RWPE2 (cell line): ENCODE results near the gene WWOX.

ENCODE experiments used
- ATAC-seq: fragments of 200-7000 bp; cut with Tn5 transposase; 3 replicates; pipeline ENCODE4 v1.9.1; 2021; ENCODE audit warnings: low read depth
- DNase-seq: peaks from one replicate; pipeline ENCODE4 v3.0.0-alpha.2; 2020; ENCODE audit warnings: low spot score
- H3K27ac ChIP-seq: fragments of 450-650 bp; 2 replicates; pipeline ENCODE4 v1.5.1; 2017; ENCODE audit warnings: mild to moderate bottlenecking; ENCODE audit not compliant: poor library complexity, severe bottlenecking
- H3K27me3 ChIP-seq: fragments of 250-450 bp; sonication (Bioruptor Pico); 2 replicates; pipeline ENCODE4 v1.5.1; 2021; ENCODE audit warnings: mild to moderate bottlenecking, moderate library complexity; ENCODE audit not compliant: insufficient read depth, poor library complexity, severe bottlenecking
- H3K36me3 ChIP-seq: fragments of 250-450 bp; sonication (Bioruptor Pico); 2 replicates; pipeline ENCODE4 v1.5.1; 2020; ENCODE audit warnings: low read depth, mild to moderate bottlenecking, moderate library complexity
- H3K4me1 ChIP-seq: fragments of 250-450 bp; sonication (Bioruptor Pico); 2 replicates; pipeline ENCODE4 v1.5.1; 2021; ENCODE audit warnings: mild to moderate bottlenecking, moderate library complexity; ENCODE audit not compliant: insufficient read depth, poor library complexity, severe bottlenecking
- H3K4me3 ChIP-seq: fragments of 250-450 bp; sonication (Bioruptor Pico); 2 replicates; pipeline ENCODE4 v1.5.1; 2021; ENCODE audit warnings: mild to moderate bottlenecking, moderate library complexity; ENCODE audit not compliant: severe bottlenecking
- H3K9me3 ChIP-seq: fragments of 250-450 bp; sonication (Bioruptor Pico); 2 replicates; pipeline ENCODE4 v1.5.1; 2021; ENCODE audit warnings: mild to moderate bottlenecking, moderate library complexity; ENCODE audit not compliant: severe bottlenecking
- CTCF ChIP-seq: fragments of 450-650 bp; IDR thresholded peaks from one replicate; pipeline ENCODE4 v1.5.1; 2017; ENCODE audit warnings: mild to moderate bottlenecking, moderate library complexity; ENCODE audit not compliant: poor library complexity, severe bottlenecking

WWOX gene

GRCh38 chr16:78890373-78890895, 791.0 kb downstream of the WWOX start:
- Histone ChIP-seq H3K4me1 (no peaks in the 10 kb centered on the region), H3K27me3 (no peaks in the 10 kb centered on the region), H3K27ac (no peak overlapping the region), H3K36me3 (no peaks in the 10 kb centered on the region), H3K4me3 (no peak overlapping the region), H3K9me3 (no peaks in the 10 kb centered on the region)
- no peak for DNase-seq
- no peak for ATAC-seq
- TF ChIP-seq CTCF = no peak

- no peaks in the 10 kb centered on the region for H3K4me1 ChIP-seq
- DNase-seq (no peak), ATAC-seq (no peak)
Observed at GRCh38 chr16:78892951-78893733, 793.7 kb downstream of the WWOX start.

GRCh38 chr16:78894886-78895285, 795.4 kb downstream of the WWOX start:
- DNase-seq (no peak), ATAC-seq (no peak)
- no peaks in the 10 kb centered on the region for H3K4me1 ChIP-seq
- H3K9me3 ChIP-seq = no peaks in the 10 kb centered on the region
- TF ChIP-seq CTCF = no peak
- H3K36me3 ChIP-seq = no peaks in the 10 kb centered on the region
- no peak overlapping the region for H3K27ac ChIP-seq
- H3K27me3 ChIP-seq = no peaks in the 10 kb centered on the region
- H3K4me3 ChIP-seq = no peak overlapping the region

More at GRCh38 chr16:78892951-78893733, 793.7 kb downstream of the WWOX start:
- Histone ChIP-seq H3K27me3 (no peaks in the 10 kb centered on the region), H3K36me3 (no peaks in the 10 kb centered on the region), H3K27ac (no peak overlapping the region), H3K9me3 (no peaks in the 10 kb centered on the region), H3K4me3 (no peak overlapping the region)
- no peak for TF ChIP-seq CTCF

GRCh38 chr16:78895681-78896080, 796.2 kb downstream of the WWOX start:
- DNase-seq = no peak
- H3K27ac ChIP-seq = no peak overlapping the region
- no peaks in the 10 kb centered on the region for H3K9me3 ChIP-seq
- H3K4me1 ChIP-seq = no peaks in the 10 kb centered on the region
- H3K4me3 ChIP-seq = no peak overlapping the region
- no peak for ATAC-seq
- H3K27me3 ChIP-seq = no peaks in the 10 kb centered on the region
- TF ChIP-seq CTCF = no peak
- no peaks in the 10 kb centered on the region for H3K36me3 ChIP-seq

- Histone ChIP-seq H3K4me1 (no peaks in the 10 kb centered on the region), H3K27me3 (no peaks in the 10 kb centered on the region), H3K27ac (no peak overlapping the region), H3K9me3 (no peaks in the 10 kb centered on the region), H3K36me3 (no peaks in the 10 kb centered on the region), H3K4me3 (no peak overlapping the region)
- no peak for TF ChIP-seq CTCF
- no peak for ATAC-seq
- DNase-seq = no peak
Observed at GRCh38 chr16:78896280-78896679, 796.8 kb downstream of the WWOX start.
